ENCODE data around the gene SHROOM3. TPM values are rescaled to one million over a fixed set of nuclear protein-coding genes. Genes with fewer than 3 reads are reported as not detected.

SHROOM3 gene
- total and polyA plus RNA-seq, 4 donors: 14.4 to 75.1 (median 47.3) TPM

DNA sequence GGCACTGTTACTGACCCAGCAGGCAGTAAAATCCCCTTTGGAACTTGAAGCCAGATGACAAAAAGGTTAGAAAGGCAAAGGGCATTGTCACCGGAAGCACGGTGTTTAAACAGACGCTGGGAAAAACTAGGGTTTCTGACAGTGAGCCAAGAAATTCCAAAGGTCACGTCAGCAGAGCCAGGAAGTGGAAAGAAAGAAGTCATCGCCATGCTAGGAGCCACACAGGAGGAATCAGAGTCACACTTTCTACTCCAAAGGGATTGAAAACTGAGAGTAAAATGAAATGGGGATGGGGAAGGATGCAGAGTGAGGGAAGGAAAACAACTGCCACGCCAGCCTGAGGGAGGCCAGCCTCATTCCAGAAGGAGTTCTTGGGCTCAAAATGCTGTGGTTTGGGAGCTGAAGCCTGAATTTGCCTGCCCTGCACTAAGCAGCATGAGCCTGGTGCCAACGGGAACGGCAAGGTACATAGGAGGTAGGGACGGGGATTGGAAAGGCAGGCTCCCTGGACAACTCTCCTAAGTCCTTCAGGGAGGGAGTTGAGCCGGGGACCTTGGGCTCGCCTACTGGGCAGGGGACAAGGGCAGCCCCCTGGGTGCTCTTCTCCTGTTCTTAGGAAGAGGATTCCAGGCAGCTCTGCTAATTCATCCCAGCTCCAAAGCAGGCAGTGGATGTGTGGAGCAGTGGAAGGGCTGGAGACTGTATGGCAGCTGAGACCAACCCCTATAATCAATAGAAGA, 396.1 kb downstream of the SHROOM3 start:
- peak overlapping the region in 1 of 2 donors; percentile 44 for H3K9ac ChIP-seq (ENCODE audit: insufficient read depth in 1 of 2, low read length in 2 of 2)

DNA sequence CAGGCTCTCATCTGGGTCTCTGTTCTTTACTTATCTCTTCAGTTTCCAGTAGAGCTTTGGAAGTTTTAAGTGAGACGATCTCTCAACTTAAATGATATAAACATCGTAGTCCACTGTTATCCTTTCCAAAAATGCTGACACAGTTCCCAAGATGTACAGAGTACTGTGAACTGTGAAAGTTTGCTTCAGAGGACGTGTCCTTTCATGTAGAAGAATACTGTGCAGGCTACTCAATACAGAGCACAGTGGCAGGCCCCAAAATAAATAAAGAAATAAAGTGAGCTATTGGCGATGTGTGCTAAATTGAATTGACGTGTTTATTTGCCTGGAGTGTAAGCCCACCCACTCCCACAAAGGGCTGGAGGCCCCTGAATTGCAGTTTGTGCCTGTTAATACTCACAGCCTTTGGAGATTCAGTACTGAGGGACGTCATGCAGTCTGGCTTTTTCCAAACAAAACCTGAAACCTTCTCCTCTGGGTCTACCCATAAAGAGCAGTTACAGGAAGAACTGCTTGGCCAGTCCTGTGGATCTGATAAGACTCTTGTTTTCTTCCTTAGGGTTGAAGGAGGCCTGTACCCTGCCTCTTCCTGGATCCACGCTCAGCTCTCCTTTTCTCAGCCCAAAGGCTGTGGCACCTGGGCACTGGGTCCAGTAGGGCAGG, 396.8 kb downstream of the SHROOM3 start:
- DNase-seq: peak; percentile 39 to 75 (median 69)
- Histone ChIP-seq H3K27me3 (ENCODE audit: control insufficient read depth in 3 of 3, insufficient read depth in 3 of 3, low read length in 2 of 3) (no peaks in the 10 kb centered on the region), H3K36me3 (ENCODE audit: control insufficient read depth in 4 of 4, insufficient read depth in 4 of 4, low read length in 4 of 4) (no peaks in the 10 kb centered on the region), H3K9me3 (ENCODE audit: control insufficient read depth in 4 of 4, insufficient read depth in 3 of 4, low read length in 3 of 4) (no peaks in the 10 kb centered on the region), H3K27ac (ENCODE audit: low read depth in 1 of 2, low read length in 1 of 2) (peak overlapping the region in 1 of 2 donors; percentile 82), H3K4me1 (ENCODE audit: control insufficient read depth in 5 of 5, insufficient read depth in 5 of 5, low read length in 5 of 5) (peaks cover 7 to 29% (median 13%) of the 10 kb centered on the region in 5 donors), H3K9ac (ENCODE audit: insufficient read depth in 1 of 2, low read length in 2 of 2) (no peak overlapping the region), H3K4me3 (no peak overlapping the region)
- TF ChIP-seq, protein P1, sequence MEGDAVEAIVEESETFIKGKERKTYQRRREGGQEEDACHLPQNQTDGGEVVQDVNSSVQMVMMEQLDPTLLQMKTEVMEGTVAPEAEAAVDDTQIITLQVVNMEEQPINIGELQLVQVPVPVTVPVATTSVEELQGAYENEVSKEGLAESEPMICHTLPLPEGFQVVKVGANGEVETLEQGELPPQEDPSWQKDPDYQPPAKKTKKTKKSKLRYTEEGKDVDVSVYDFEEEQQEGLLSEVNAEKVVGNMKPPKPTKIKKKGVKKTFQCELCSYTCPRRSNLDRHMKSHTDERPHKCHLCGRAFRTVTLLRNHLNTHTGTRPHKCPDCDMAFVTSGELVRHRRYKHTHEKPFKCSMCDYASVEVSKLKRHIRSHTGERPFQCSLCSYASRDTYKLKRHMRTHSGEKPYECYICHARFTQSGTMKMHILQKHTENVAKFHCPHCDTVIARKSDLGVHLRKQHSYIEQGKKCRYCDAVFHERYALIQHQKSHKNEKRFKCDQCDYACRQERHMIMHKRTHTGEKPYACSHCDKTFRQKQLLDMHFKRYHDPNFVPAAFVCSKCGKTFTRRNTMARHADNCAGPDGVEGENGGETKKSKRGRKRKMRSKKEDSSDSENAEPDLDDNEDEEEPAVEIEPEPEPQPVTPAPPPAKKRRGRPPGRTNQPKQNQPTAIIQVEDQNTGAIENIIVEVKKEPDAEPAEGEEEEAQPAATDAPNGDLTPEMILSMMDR (IDR thresholded peaks at IDR 0.05; ENCODE audit: control extremely low read depth, extremely low read depth): no peak
- ATAC-seq (ENCODE audit: insufficient read depth, low FRiP score): no peak
- WGBS, 2 donors: 64 to 78% methylated on average over 7 of the region's 7 CpGs

More for the DNA sequence above, 396.1 kb downstream of the SHROOM3 start:
- DNase-seq (peak; percentile 62 to 90 (median 81)), ATAC-seq (ENCODE audit: insufficient read depth, low FRiP score) (peak; percentile 2)
- H3K4me3 ChIP-seq: no peak overlapping the region
- no peaks in the 10 kb centered on the region for H3K9me3 ChIP-seq (ENCODE audit: control insufficient read depth in 4 of 4, insufficient read depth in 3 of 4, low read length in 3 of 4)
- H3K36me3 ChIP-seq (ENCODE audit: control insufficient read depth in 4 of 4, insufficient read depth in 4 of 4, low read length in 4 of 4): no peaks in the 10 kb centered on the region
- 50 to 70% methylated on average over 11 of the region's 11 CpGs for WGBS, 2 donors
- H3K4me1 ChIP-seq (ENCODE audit: control insufficient read depth in 5 of 5, insufficient read depth in 5 of 5, low read length in 5 of 5): peaks cover 7 to 29% (median 13%) of the 10 kb centered on the region in 5 donors
- TF ChIP-seq, protein P1 (IDR thresholded peaks at IDR 0.05; ENCODE audit: control extremely low read depth, extremely low read depth): no peak
- H3K27ac ChIP-seq (ENCODE audit: low read depth in 1 of 2, low read length in 1 of 2): peak overlapping the region in 1 of 2 donors; percentile 82
- H3K27me3 ChIP-seq (ENCODE audit: control insufficient read depth in 3 of 3, insufficient read depth in 3 of 3, low read length in 2 of 3): no peaks in the 10 kb centered on the region

Small RNAs within 50 kb of the gene (small RNA-seq; reads per million reads assigned to genes)
- gene MIR4450 (ENCODE audit: low replicate concordance): not detected
- gene RF00278 (ENCODE audit: low replicate concordance): not detected
- gene RNU6-145P (ENCODE audit: low replicate concordance): not detected

Other genes starting within 250 kb of the SHROOM3 start
- gene SCARB2, start 221.4 kb upstream of the SHROOM3 start, total RNA-seq: 100 to 1,000 TPM; 195 to 360 TPM
- gene SCARB2, start 221.4 kb upstream of the SHROOM3 start, polyA plus RNA-seq: 100 to 1,000 TPM; 104 to 105 TPM
- 10 to 100 TPM in 1 of 2 donors, 1 to 10 TPM in 1; 6.3 to 10.7 TPM for gene FAM47E, start 183.5 kb upstream of the SHROOM3 start, total RNA-seq
- 1 to 10 TPM; 4.4 to 7.6 TPM for gene FAM47E, start 183.5 kb upstream of the SHROOM3 start, polyA plus RNA-seq
- 10 to 100 TPM in 1 of 2 donors, 1 to 10 TPM in 1; 4.8 to 14.8 TPM for gene STBD1, start 128.5 kb upstream of the SHROOM3 start, total RNA-seq
- 1 to 10 TPM; 1.5 to 8.9 TPM for gene STBD1, start 128.5 kb upstream of the SHROOM3 start, polyA plus RNA-seq
- under 1 TPM; 0.18 to 0.37 TPM for gene CCDC158, start 14.1 kb upstream of the SHROOM3 start, total RNA-seq
- gene CCDC158, start 14.1 kb upstream of the SHROOM3 start, polyA plus RNA-seq: under 1 TPM; 0.04 to 0.09 TPM